Thyroid gland (tissue), 4 donors: ENCODE data around the gene GALNTL6. TPM values are rescaled to one million over a fixed set of nuclear protein-coding genes. Genes with fewer than 3 reads are reported as not detected.

Experiments
- DNase-seq, 2 donors: peaks; one replicate each; pipeline ENCODE4 v3.0.0-alpha.2; 2019
- H3K27ac ChIP-seq, 3 donors: fragments of 200-600 bp; sonication (generic); 1 replicate in 2 of 3; 2 replicates in 1 of 3; pipeline ENCODE4 v1.5.1; 2016 to 2019; ENCODE audit warnings: mild to moderate bottlenecking in 1 of 3, moderate library complexity in 1 of 3
- H3K27me3 ChIP-seq: fragments of 200-600 bp; sonication (generic); one replicate; pipeline ENCODE4 v1.5.1; 2019
- H3K36me3 ChIP-seq, 2 donors: fragments of 200-600 bp; sonication (generic); one replicate each; pipeline ENCODE4 v1.5.1; 2016 to 2019
- H3K4me1 ChIP-seq, 2 donors: fragments of 200-600 bp; sonication (generic); one replicate each; pipeline ENCODE4 v1.5.1; 2017 to 2019
- H3K4me3 ChIP-seq, 3 donors: fragments of 200-600 bp; sonication (generic); replicated peaks in 1 of 3; 1 replicate in 2 of 3; 2 replicates in 1 of 3; pipeline ENCODE4 v1.5.1; 2016; ENCODE audit warnings: mild to moderate bottlenecking in 1 of 3
- H3K9me3 ChIP-seq: fragments of 200-600 bp; sonication (generic); one replicate; pipeline ENCODE4 v1.5.1; 2017
- POLR2A ChIP-seq, 2 donors: fragments of 450-650 bp; IDR thresholded peaks; one replicate each; pipeline ENCODE4 v1.6.1; 2017; ENCODE audit warnings: antibody characterized with exemption in 2 of 2, mild to moderate bottlenecking in 2 of 2, moderate library complexity in 1 of 2
- WGBS, 2 donors: methylation state at CpG; one replicate each; pipeline ENCODE4 v1.1.5; 2017; 5-methylcytosine and 5-hydroxymethylcytosine counted together
- intact Hi-C: fragments of 100-400 bp; cut with DNase I; formaldehyde crosslinking; loops from one replicate; pipeline ENCODE4 v1.15.1; 2023
- total RNA-seq, 4 donors: library from RNA; depleted of rRNA; stranded (reverse); fragments of >200 nt; gene quantifications; one replicate each; pipeline ENCODE4 v1.2.3, GENCODE V29; 2016
- TF ChIP-seq, protein P1 (sequence below), 6 experiments: fragments of 200-600 bp in 3 of 6; fragments of 450-650 bp in 3 of 6; sonication (generic) in 3 of 6; IDR thresholded peaks; one replicate each; pipeline ENCODE4 v1.5.1; 2016 to 2019; ENCODE audit warnings: antibody characterized with exemption in 6 of 6, mild to moderate bottlenecking in 2 of 6, inconsistent platforms in 1 of 6, moderate library complexity in 1 of 6

GALNTL6 gene
- total RNA-seq, 4 donors from 2014 or later: not detected

DNA sequence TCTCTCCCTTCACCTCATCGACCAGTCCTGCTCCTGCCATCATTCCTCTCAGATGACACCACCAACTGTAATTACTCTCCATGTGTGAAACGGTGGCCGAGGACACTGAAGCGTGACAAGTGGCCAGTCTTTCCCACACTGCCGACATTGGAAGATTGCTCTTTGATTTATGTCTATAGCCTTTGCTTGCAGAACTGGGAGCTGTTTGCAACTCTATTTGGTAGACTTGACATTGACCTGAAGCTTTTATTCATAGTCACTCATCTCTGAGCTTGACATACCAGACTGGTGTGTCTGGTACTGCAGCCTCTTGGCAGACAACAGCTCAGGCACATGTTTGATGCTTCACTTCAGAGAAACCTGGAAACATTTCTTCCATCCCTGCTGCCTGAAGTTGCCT lies 1233.6 kb downstream of the GALNTL6 start:
- Histone ChIP-seq H3K4me3 (no peak overlapping the region), H3K36me3 (no peaks in the 10 kb centered on the region), H3K27me3 (no peaks in the 10 kb centered on the region), H3K9me3 (no peaks in the 10 kb centered on the region), H3K27ac (no peak overlapping the region), H3K4me1 (no peaks in the 10 kb centered on the region)
- DNase-seq: no peak
- no peak for TF ChIP-seq POLR2A (IDR thresholded peaks at IDR 0.05)
- TF ChIP-seq, protein P1, sequence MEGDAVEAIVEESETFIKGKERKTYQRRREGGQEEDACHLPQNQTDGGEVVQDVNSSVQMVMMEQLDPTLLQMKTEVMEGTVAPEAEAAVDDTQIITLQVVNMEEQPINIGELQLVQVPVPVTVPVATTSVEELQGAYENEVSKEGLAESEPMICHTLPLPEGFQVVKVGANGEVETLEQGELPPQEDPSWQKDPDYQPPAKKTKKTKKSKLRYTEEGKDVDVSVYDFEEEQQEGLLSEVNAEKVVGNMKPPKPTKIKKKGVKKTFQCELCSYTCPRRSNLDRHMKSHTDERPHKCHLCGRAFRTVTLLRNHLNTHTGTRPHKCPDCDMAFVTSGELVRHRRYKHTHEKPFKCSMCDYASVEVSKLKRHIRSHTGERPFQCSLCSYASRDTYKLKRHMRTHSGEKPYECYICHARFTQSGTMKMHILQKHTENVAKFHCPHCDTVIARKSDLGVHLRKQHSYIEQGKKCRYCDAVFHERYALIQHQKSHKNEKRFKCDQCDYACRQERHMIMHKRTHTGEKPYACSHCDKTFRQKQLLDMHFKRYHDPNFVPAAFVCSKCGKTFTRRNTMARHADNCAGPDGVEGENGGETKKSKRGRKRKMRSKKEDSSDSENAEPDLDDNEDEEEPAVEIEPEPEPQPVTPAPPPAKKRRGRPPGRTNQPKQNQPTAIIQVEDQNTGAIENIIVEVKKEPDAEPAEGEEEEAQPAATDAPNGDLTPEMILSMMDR (IDR thresholded peaks at IDR 0.05): no peak
- WGBS, 2 donors: 31 to 41% methylated on average over 5 of the region's 5 CpGs
- intact Hi-C loops: no loop called here

DNA sequence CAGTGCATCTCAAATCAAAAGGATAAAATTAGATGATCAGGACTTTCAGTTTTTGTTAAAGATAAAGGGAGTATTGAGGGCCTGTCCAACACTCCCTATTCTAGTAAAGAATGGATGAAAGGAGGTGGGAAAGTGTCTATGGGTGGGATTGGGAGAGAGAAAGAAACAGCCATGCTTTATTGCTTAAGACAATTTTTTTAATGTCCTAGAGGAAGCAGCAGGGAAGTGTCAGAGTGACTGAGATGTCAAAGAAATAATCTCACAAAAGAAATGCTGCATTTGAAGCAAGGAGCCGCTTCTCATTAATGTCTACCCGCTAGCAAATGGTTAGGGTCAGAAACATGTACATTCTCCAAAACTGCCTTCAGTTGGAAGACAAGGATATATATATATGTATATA lies 1238.0 kb downstream of the GALNTL6 start:
- Histone ChIP-seq H3K27ac (no peak overlapping the region), H3K4me3 (no peak overlapping the region), H3K9me3 (no peaks in the 10 kb centered on the region), H3K36me3 (no peaks in the 10 kb centered on the region), H3K4me1 (no peaks in the 10 kb centered on the region), H3K27me3 (no peaks in the 10 kb centered on the region)
- WGBS, 2 donors: 90 to 94% methylated on average over 2 of the region's 2 CpGs
- no peak for DNase-seq
- no peak for TF ChIP-seq POLR2A (IDR thresholded peaks at IDR 0.05)
- TF ChIP-seq, protein P1 (IDR thresholded peaks at IDR 0.05): no peak
- intact Hi-C loops: no loop called here

DNA sequence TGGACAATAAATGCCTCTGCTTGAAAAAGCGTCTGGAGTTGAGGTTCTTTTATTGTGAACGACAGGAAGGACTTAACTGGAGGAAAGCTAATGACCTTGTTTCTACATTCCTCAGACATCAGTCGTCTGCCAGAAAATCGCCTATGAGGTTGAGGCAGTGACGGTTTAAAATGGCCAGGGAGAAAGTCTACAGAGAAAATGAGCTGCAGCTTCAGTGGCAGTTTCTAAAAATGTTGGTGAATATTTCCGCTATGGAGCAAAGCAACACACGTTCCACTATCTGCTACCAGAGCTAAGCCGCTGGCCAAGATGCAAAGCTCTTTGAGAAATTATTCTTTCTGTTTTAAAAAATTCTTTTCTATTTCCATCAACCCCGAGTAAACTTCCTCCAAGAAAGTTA lies 1238.5 kb downstream of the GALNTL6 start:
- no peaks in the 10 kb centered on the region for H3K27me3 ChIP-seq
- TF ChIP-seq, protein P1 (IDR thresholded peaks at IDR 0.05): no peak
- no peak for TF ChIP-seq POLR2A (IDR thresholded peaks at IDR 0.05)
- H3K4me1 ChIP-seq: no peaks in the 10 kb centered on the region
- WGBS, 2 donors: 55 to 61% methylated on average over 9 of the region's 9 CpGs
- DNase-seq: no peak
- no peaks in the 10 kb centered on the region for H3K36me3 ChIP-seq
- no peak overlapping the region for H3K27ac ChIP-seq
- no peaks in the 10 kb centered on the region for H3K9me3 ChIP-seq
- intact Hi-C loops: no loop called here
- no peak overlapping the region for H3K4me3 ChIP-seq

DNA sequence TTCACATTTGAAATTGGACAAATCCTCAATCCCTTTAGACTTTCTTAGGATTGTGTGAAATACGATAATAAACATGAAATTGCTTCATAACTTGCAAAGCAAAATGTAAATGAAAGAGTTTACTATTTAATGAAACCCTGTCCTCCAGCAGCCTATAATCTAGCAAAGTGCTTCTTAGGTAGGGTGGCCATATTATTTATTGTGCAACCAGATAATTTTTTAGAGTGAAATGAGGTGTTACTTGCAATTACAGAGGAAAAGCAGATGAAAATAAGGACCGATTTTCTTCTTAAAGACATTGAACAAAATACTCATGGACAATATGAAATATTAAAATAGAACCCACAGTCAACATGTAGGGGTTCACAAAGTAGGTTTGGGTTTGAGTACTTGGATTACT lies 1239.2 kb downstream of the GALNTL6 start:
- H3K27me3 ChIP-seq: no peaks in the 10 kb centered on the region
- no peak for TF ChIP-seq POLR2A (IDR thresholded peaks at IDR 0.05)
- TF ChIP-seq, protein P1 (IDR thresholded peaks at IDR 0.05): no peak
- WGBS, 2 donors: 67 to 91% methylated on average over 2 of the region's 2 CpGs

DNA sequence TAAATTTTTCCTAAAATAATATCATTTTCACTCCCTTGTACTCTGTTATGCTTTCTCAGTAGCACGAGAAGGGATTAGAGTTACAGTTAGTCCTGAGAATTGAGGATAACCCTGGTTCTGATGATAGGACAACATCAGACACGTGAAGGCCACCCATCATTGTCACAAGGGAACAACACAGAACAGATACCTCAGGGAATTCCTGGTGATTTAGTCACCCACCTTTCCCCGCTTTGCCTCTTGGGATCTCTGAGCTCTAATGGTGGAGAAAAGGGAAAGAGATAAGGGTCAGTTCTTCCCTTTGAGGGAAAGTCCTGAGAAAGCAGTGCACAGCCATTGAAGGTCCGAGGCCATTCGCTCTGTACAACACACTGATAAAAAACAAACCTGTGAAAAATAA lies 1243.1 kb downstream of the GALNTL6 start:
- intact Hi-C loops: no loop called here
- H3K4me3 ChIP-seq: no peak overlapping the region
- no peak for DNase-seq
- H3K9me3 ChIP-seq: no peaks in the 10 kb centered on the region
- H3K4me1 ChIP-seq: no peaks in the 10 kb centered on the region
- H3K36me3 ChIP-seq: no peaks in the 10 kb centered on the region
- WGBS, 2 donors: 92 to 96% methylated on average over 5 of the region's 5 CpGs
- no peak for TF ChIP-seq POLR2A (IDR thresholded peaks at IDR 0.05)
- TF ChIP-seq, protein P1 (IDR thresholded peaks at IDR 0.05): no peak
- H3K27ac ChIP-seq: no peak overlapping the region
- H3K27me3 ChIP-seq: no peaks in the 10 kb centered on the region

More for the DNA sequence above, 1239.2 kb downstream of the GALNTL6 start:
- no peaks in the 10 kb centered on the region for H3K4me1 ChIP-seq
- H3K27ac ChIP-seq: no peak overlapping the region
- no peak for DNase-seq
- H3K36me3 ChIP-seq: no peaks in the 10 kb centered on the region
- H3K4me3 ChIP-seq: no peak overlapping the region
- intact Hi-C loops: no loop called here
- H3K9me3 ChIP-seq: no peaks in the 10 kb centered on the region
